SK-N-SH treated with all-trans-retinoic acid at 6 μM for 48 hours (cell line): ENCODE data around the gene RGMB.

ENCODE experiments used
- ESRRG ChIP-seq: fragments of 250-450 bp; sonication (Bioruptor Pico); IDR thresholded peaks from 2 replicates; pipeline ENCODE4 v1.6.1; 2021; ENCODE audit warnings: mild to moderate bottlenecking
- RARB ChIP-seq: fragments of 250-450 bp; sonication (Bioruptor Pico); IDR thresholded peaks from 2 replicates; pipeline ENCODE4 v1.8.0; 2021; ENCODE audit warnings: mild to moderate bottlenecking, moderate library complexity
- ZC3H10 ChIP-seq: fragments of 250-450 bp; sonication (Bioruptor Pico); IDR thresholded peaks from 2 replicates; pipeline ENCODE4 v1.5.1; 2021; ENCODE audit warnings: mild to moderate bottlenecking, moderate library complexity
- ZFP3 ChIP-seq: fragments of 250-450 bp; sonication (Bioruptor Pico); IDR thresholded peaks from 2 replicates; pipeline ENCODE4 v1.5.0; 2020; ENCODE audit warnings: mild to moderate bottlenecking, moderate library complexity
- ZFP30 ChIP-seq: fragments of 450-650 bp; formaldehyde crosslinking; IDR thresholded peaks from 2 replicates; pipeline ENCODE4 v1.5.0; 2022; ENCODE audit warnings: mild to moderate bottlenecking, moderate library complexity
- ZNF565 ChIP-seq: fragments of 450-650 bp; formaldehyde crosslinking; conservative IDR thresholded peaks from 2 replicates; pipeline ENCODE4 v1.5.0; 2020; ENCODE audit warnings: low read depth, mild to moderate bottlenecking, moderate library complexity
- ZNF70 ChIP-seq: fragments of 450-650 bp; formaldehyde crosslinking; IDR thresholded peaks from 2 replicates; pipeline ENCODE4 v1.5.0; 2020; ENCODE audit warnings: mild to moderate bottlenecking, moderate library complexity
- TF ChIP-seq, protein P1 (sequence below): fragments of 250-450 bp; sonication (Bioruptor Pico); IDR thresholded peaks from 2 replicates; pipeline ENCODE4 v1.5.1; 2020; ENCODE audit warnings: low read depth, mild to moderate bottlenecking, moderate library complexity
- TF ChIP-seq, protein P2 (sequence below): fragments of 250-450 bp; sonication (Bioruptor Pico); IDR thresholded peaks from 2 replicates; pipeline ENCODE4 v1.5.0; 2020; ENCODE audit warnings: mild to moderate bottlenecking, moderate library complexity
- TF ChIP-seq, protein P3 (sequence below): fragments of 250-450 bp; sonication (Bioruptor Pico); IDR thresholded peaks from 2 replicates; pipeline ENCODE4 v1.8.0; 2020; ENCODE audit warnings: mild to moderate bottlenecking, moderate library complexity, borderline replicate concordance
- TF ChIP-seq, protein P4 (sequence below): fragments of 250-450 bp; sonication (Bioruptor Pico); IDR thresholded peaks from 2 replicates; pipeline ENCODE4 v1.5.1; 2021; ENCODE audit warnings: mild to moderate bottlenecking, moderate library complexity

DNA sequence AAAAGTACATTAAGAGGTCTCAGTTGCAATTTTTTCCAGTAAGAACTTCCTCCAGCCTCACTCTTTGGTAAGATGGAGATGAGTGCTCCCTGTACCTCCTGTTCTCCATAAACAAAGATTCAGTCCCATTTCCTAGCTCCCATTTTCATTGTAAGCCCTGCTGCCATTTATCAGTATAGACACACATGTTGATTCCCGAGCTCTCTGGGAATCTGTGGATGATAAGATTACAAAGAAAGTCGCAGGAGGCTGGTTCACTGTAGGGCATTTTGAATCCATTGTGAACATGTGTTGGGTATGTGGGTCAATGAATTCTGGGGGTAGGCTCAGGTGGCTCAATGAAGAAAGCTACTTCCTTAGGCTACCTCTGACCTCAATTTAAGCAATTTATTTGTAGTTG, 36.7 kb downstream of the RGMB start:
- TF ChIP-seq, protein P1, sequence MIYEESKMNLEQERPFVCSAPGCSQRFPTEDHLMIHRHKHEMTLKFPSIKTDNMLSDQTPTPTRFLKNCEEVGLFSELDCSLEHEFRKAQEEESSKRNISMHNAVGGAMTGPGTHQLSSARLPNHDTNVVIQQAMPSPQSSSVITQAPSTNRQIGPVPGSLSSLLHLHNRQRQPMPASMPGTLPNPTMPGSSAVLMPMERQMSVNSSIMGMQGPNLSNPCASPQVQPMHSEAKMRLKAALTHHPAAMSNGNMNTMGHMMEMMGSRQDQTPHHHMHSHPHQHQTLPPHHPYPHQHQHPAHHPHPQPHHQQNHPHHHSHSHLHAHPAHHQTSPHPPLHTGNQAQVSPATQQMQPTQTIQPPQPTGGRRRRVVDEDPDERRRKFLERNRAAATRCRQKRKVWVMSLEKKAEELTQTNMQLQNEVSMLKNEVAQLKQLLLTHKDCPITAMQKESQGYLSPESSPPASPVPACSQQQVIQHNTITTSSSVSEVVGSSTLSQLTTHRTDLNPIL (CRISPR knock-in tag) = no peak
- no peak for TF ChIP-seq ZFP30
- no peak for TF ChIP-seq ZC3H10 (CRISPR knock-in tag)
- TF ChIP-seq RARB (CRISPR knock-in tag) = no peak
- no peak for TF ChIP-seq ZNF70 (CRISPR knock-in tag)
- TF ChIP-seq, protein P2, sequence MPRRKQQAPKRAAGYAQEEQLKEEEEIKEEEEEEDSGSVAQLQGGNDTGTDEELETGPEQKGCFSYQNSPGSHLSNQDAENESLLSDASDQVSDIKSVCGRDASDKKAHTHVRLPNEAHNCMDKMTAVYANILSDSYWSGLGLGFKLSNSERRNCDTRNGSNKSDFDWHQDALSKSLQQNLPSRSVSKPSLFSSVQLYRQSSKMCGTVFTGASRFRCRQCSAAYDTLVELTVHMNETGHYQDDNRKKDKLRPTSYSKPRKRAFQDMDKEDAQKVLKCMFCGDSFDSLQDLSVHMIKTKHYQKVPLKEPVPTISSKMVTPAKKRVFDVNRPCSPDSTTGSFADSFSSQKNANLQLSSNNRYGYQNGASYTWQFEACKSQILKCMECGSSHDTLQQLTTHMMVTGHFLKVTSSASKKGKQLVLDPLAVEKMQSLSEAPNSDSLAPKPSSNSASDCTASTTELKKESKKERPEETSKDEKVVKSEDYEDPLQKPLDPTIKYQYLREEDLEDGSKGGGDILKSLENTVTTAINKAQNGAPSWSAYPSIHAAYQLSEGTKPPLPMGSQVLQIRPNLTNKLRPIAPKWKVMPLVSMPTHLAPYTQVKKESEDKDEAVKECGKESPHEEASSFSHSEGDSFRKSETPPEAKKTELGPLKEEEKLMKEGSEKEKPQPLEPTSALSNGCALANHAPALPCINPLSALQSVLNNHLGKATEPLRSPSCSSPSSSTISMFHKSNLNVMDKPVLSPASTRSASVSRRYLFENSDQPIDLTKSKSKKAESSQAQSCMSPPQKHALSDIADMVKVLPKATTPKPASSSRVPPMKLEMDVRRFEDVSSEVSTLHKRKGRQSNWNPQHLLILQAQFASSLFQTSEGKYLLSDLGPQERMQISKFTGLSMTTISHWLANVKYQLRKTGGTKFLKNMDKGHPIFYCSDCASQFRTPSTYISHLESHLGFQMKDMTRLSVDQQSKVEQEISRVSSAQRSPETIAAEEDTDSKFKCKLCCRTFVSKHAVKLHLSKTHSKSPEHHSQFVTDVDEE (CRISPR knock-in tag) = no peak
- TF ChIP-seq, protein P3, sequence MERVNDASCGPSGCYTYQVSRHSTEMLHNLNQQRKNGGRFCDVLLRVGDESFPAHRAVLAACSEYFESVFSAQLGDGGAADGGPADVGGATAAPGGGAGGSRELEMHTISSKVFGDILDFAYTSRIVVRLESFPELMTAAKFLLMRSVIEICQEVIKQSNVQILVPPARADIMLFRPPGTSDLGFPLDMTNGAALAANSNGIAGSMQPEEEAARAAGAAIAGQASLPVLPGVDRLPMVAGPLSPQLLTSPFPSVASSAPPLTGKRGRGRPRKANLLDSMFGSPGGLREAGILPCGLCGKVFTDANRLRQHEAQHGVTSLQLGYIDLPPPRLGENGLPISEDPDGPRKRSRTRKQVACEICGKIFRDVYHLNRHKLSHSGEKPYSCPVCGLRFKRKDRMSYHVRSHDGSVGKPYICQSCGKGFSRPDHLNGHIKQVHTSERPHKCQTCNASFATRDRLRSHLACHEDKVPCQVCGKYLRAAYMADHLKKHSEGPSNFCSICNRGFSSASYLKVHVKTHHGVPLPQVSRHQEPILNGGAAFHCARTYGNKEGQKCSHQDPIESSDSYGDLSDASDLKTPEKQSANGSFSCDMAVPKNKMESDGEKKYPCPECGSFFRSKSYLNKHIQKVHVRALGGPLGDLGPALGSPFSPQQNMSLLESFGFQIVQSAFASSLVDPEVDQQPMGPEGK = no peak
- TF ChIP-seq, protein P4, sequence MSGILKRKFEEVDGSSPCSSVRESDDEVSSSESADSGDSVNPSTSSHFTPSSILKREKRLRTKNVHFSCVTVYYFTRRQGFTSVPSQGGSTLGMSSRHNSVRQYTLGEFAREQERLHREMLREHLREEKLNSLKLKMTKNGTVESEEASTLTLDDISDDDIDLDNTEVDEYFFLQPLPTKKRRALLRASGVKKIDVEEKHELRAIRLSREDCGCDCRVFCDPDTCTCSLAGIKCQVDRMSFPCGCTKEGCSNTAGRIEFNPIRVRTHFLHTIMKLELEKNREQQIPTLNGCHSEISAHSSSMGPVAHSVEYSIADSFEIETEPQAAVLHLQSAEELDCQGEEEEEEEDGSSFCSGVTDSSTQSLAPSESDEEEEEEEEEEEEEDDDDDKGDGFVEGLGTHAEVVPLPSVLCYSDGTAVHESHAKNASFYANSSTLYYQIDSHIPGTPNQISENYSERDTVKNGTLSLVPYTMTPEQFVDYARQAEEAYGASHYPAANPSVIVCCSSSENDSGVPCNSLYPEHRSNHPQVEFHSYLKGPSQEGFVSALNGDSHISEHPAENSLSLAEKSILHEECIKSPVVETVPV (CRISPR knock-in tag) = no peak
- no peak for TF ChIP-seq ZFP3 (CRISPR knock-in tag)
- TF ChIP-seq ZNF565 (CRISPR knock-in tag) = no peak
- no peak for TF ChIP-seq ESRRG (CRISPR knock-in tag)
